ENCODE measurements around the gene CRTC3.

The CRTC3 gene

GRCh38 chr15:90572893-90573292, 43.2 kb downstream of the CRTC3 start:
- Histone ChIP-seq H3K36me3 (ENCODE audit: control insufficient read depth, insufficient read depth, low read length) (no peaks in the 10 kb centered on the region), H3K4me2 (ENCODE audit: low read length) (no peak overlapping the region), H3K79me2 (peaks cover 2% of the 10 kb centered on the region), H3K9me3 (ENCODE audit: control insufficient read depth, low read length) (no peaks in the 10 kb centered on the region), H2AFZ (no peak overlapping the region), H3K4me1 (no peaks in the 10 kb centered on the region), H3K27ac (no peak overlapping the region), H3K9ac (no peak overlapping the region), H3K4me3 (ENCODE audit: low read depth, low read length) (no peak overlapping the region), H3K27me3 (ENCODE audit: control insufficient read depth, insufficient read depth, low read length) (no peaks in the 10 kb centered on the region)
- no peak for TF ChIP-seq CTCF (IDR thresholded peaks at IDR 0.05)

- TF ChIP-seq CTCF (IDR thresholded peaks at IDR 0.05): no peak
- peaks cover 2% of the 10 kb centered on the region for H3K79me2 ChIP-seq
- no peaks in the 10 kb centered on the region for H3K36me3 ChIP-seq (ENCODE audit: control insufficient read depth, insufficient read depth, low read length)
- H3K27me3 ChIP-seq (ENCODE audit: control insufficient read depth, insufficient read depth, low read length): no peaks in the 10 kb centered on the region
- no peak overlapping the region for H3K4me3 ChIP-seq (ENCODE audit: low read depth, low read length)
- no peak overlapping the region for H3K27ac ChIP-seq
- H3K4me1 ChIP-seq: no peaks in the 10 kb centered on the region
- H3K4me2 ChIP-seq (ENCODE audit: low read length): no peak overlapping the region
- no peak overlapping the region for H3K9ac ChIP-seq
- no peak overlapping the region for H2AFZ ChIP-seq
- no peaks in the 10 kb centered on the region for H3K9me3 ChIP-seq (ENCODE audit: control insufficient read depth, low read length)
Measured at GRCh38 chr15:90576711-90577389, 47.1 kb downstream of the CRTC3 start.

- Histone ChIP-seq H3K9ac (no peak overlapping the region), H3K27ac (no peak overlapping the region), H3K9me3 (ENCODE audit: control insufficient read depth, low read length) (no peaks in the 10 kb centered on the region), H3K4me2 (ENCODE audit: low read length) (no peak overlapping the region), H3K36me3 (ENCODE audit: control insufficient read depth, insufficient read depth, low read length) (no peaks in the 10 kb centered on the region), H3K79me2 (no peaks in the 10 kb centered on the region), H2AFZ (no peak overlapping the region), H3K4me3 (ENCODE audit: low read depth, low read length) (no peak overlapping the region), H3K27me3 (ENCODE audit: control insufficient read depth, insufficient read depth, low read length) (no peaks in the 10 kb centered on the region), H3K4me1 (no peaks in the 10 kb centered on the region)
- TF ChIP-seq CTCF (IDR thresholded peaks at IDR 0.05): no peak
Measured at GRCh38 chr15:90579213-90579612, 49.5 kb downstream of the CRTC3 start.

- no peak for TF ChIP-seq CTCF (IDR thresholded peaks at IDR 0.05)
- no peak overlapping the region for H3K4me3 ChIP-seq (ENCODE audit: low read depth, low read length)
- no peak overlapping the region for H3K4me2 ChIP-seq (ENCODE audit: low read length)
- no peak overlapping the region for H3K9ac ChIP-seq
- H3K27me3 ChIP-seq (ENCODE audit: control insufficient read depth, insufficient read depth, low read length): no peaks in the 10 kb centered on the region
- no peaks in the 10 kb centered on the region for H3K4me1 ChIP-seq
- H3K9me3 ChIP-seq (ENCODE audit: control insufficient read depth, low read length): no peaks in the 10 kb centered on the region
- H3K27ac ChIP-seq: no peak overlapping the region
- H3K36me3 ChIP-seq (ENCODE audit: control insufficient read depth, insufficient read depth, low read length): no peaks in the 10 kb centered on the region
- no peaks in the 10 kb centered on the region for H3K79me2 ChIP-seq
- H2AFZ ChIP-seq: no peak overlapping the region
Measured at GRCh38 chr15:90580099-90580498, 50.4 kb downstream of the CRTC3 start.

- Histone ChIP-seq H3K4me3 (ENCODE audit: low read depth, low read length) (no peak overlapping the region), H3K9ac (no peak overlapping the region), H3K27ac (no peak overlapping the region), H3K9me3 (ENCODE audit: control insufficient read depth, low read length) (no peaks in the 10 kb centered on the region), H2AFZ (no peak overlapping the region), H3K4me1 (no peaks in the 10 kb centered on the region), H3K79me2 (no peaks in the 10 kb centered on the region), H3K4me2 (ENCODE audit: low read length) (no peak overlapping the region), H3K36me3 (ENCODE audit: control insufficient read depth, insufficient read depth, low read length) (no peaks in the 10 kb centered on the region), H3K27me3 (ENCODE audit: control insufficient read depth, insufficient read depth, low read length) (no peaks in the 10 kb centered on the region)
- TF ChIP-seq CTCF (IDR thresholded peaks at IDR 0.05): no peak
Measured at GRCh38 chr15:90580541-90580940, 50.8 kb downstream of the CRTC3 start.

Measured in parathyroid adenoma (tissue), 2 donors.